Stimulated activated CD8-positive, alpha-beta memory T cell treated with anti-CD3 and anti-CD28 coated beads, Interleukin-7, amount 100 ng/mL, for 48 hours (primary cell): ENCODE results near the gene RNF145.
"Not testable (repeated sequence)": the region's sequence is repeated elsewhere in the genome, so short reads cannot be mapped to it uniquely, and the experiment has no call there.

ENCODE experiments used
- DNase-seq, 2 donors: peaks; one replicate each; pipeline ENCODE4 v3.0.0-alpha.2; 2020; ENCODE audit warnings: low read depth in 1 of 2; ENCODE audit errors: extremely low read depth in 1 of 2

Gene RNF145

DNA sequence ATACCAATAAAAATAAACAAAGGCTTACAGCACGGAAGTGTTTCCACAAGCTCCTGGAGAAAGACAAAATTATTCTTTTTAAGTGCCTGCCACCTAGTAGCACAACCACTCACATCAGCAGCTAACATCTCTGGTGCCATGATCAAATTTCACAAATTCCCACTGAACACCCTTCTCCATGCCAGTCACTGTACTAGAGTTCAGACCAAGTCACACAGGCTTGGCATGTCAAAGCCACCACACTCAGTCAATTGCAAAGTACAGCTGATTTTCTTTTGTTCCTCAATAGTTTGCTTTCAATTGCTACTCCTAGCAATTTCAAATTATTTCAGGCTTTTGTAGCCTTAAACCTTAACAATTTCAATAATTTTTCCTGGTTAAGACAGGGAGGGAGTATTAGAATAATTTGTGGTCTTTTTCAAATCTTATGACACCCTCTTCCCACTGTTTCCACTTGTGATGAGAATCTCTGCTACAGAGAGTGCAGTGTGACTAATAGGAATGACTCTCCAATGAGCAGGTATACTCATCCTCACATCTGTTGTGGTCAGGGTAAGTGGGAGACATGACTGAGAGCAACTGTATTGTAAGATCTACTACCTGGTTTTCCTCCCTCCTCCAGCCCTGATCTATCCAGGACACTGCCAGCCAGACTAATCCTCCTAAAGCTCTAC, 46.2 kb downstream of the RNF145 start:
- no peak for DNase-seq

DNA sequence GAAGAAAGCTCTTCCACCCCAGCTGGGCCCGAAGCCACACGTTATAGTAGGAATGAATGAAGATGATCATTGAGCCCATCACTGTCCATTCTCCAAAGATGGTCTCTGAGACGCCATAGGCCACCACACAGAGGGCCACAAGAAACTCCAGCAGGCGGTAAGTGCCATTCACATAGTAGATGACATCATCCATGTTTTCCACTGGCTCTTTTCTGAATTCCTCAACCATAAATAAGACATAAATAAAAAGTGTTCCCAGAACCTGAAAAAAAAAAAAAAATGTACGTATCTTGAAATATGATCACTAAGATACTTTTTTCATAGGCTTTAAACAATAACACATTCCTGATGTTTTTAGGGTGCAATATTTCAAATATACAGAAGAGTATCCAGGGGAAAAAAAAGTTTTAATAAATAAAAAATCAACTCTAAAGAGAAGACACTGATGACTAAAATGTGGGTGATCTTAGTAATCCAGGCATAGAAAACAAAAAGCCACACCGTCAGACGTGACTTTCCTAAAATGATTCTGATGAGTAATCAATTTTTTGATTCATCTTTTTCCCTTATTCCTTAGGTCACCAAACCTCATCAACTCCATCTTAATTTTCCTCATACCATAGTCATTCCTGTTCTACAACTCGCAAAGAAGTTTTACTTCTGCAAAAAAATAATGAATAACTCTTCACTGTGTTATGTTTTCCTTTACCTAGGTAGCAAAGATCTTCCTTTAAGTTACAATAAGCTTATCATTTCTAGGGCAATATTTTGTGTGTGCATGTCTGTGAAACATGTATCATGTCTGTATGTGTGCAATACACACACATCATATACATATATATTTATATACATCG, 47.8 kb downstream of the RNF145 start:
- DNase-seq: no peak

DNA sequence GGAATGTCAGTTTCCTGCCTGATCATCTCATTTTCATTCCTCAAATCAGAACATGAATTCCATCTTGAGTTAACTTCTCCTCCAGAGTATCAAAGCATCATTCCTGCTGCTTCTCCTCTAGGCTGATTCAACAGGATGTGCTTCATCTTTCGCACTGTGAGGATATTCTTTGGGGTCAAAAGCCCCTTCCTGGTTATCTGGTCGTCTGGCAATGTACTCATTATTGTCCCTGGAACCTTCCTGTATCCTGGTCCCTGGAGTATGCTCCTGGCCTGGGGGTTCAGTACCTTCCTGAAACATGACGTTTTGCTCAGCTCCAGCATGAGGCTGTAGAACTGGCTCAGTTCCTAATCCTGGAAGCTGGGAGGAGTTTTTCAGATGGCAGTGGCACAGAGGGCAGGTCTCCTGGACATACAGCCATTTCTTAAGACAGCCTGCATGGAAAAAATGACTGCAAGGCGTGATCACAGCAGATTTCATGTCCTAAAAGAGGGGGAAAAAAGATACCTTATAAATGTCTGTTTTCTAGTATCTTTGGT, 50.7 kb downstream of the RNF145 start:
- DNase-seq: not testable (repeated sequence)

DNA sequence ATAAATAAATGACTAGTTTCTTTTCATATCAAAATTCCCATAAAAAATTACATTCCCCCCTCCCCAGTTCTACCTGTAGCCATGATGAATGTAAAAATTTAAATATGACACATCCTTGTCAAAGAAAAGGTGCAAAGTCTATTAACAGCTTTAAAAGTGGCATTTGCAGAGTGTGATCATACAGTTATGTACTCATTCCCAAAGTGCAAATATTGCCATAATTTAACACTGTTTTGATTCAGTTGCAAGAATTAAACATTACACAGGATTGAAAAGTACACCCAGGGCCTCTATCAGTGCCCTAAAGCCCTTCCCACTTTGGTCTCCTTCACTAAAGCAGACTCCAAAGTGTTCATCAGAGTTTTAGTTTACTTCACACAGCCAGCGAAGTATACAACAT, 51.8 kb downstream of the RNF145 start:
- DNase-seq: no peak

DNA sequence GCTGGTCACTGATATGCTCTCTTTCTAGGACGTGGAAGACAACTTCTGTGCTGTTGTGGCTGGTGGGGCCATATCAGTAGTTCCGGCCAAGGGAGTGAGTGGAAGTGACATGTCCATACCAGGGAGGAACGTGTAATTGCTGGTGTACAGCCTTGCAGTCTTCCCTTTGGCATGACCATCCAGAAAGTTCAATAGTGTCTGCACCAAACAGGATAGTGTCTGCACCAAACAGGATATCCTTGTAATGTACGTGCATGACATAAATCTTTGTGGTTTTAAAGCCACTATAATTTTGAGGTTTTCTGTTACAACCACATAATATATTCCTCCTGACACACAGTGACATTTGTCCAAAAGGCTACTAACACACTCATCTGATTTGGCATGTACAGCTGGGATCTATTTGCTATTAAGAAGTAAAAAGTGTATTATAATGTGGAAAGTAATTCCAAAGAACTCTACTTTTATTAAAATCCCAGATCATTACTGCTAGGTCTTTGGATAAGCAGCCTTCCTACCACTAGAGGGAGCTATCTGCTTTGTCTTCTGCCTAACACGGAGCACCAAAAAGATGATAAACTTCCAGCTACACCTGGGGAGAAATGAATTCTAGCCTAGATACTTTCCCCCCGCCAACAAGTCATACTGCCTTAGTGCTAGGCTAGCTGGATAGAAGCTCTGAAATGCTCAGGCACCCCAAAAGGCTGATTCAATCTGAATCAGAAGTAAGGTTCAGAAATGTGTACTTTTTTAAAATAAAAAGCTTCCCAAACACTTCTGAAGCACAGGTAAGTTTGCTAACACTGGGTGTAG, 52.7 kb downstream of the RNF145 start:
- no peak for DNase-seq

DNA sequence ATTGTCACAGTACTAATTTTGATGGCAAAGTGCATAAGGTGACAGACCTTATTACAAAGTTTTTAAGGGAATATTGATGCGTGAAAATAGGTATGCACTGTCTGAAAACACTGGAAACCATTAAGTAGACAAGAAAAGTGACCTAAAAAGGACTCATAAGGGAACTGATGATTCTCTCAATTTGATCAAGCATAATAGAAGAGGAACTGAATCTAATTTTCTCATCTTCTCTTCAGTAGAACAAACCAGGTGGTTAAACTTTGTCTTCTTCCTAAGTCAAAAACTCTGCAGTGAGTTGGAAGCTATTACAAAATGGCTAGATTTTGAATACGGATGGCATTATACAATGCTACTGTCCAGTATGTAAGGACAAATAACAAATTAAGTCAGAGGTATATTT, 53.4 kb downstream of the RNF145 start:
- no peak for DNase-seq

DNA sequence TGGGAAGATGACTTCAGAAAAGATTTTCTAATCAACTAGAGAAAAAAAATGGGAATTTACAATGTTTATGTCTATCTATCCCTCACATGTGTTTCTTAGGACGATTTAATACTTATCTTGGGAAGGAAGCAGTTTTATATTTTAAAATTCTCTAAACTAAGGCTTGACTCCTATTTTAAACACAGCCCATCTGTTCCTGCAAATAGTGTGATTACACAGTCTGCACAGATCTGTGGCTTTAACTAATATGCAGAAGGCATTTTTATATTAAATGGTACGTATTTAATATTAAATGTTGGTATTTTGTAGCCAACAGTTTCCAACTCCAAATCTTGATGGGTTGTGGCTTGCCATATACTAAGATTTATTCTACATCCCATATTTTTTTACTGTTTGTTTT, 56.5 kb downstream of the RNF145 start:
- DNase-seq: no peak

DNA sequence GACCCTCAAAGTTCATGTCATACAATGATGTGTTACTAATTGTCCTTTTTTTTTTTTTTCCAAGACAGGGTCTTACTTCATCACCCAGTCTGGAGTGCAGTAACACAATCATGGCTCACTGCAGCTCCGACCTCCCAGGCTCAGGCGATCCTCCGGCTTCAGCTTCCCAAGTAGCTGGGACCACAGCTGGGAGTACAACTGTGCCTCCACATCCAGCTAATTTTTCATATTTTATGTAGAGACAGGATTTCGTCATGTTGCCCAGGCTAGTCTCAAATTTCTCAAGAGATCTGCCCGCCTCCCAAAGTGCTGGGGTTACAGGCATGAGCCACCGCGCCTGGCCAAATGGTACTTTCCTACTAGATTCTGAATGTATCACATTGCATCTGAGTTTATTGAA, 60.3 kb downstream of the RNF145 start:
- no peak for DNase-seq

DNA sequence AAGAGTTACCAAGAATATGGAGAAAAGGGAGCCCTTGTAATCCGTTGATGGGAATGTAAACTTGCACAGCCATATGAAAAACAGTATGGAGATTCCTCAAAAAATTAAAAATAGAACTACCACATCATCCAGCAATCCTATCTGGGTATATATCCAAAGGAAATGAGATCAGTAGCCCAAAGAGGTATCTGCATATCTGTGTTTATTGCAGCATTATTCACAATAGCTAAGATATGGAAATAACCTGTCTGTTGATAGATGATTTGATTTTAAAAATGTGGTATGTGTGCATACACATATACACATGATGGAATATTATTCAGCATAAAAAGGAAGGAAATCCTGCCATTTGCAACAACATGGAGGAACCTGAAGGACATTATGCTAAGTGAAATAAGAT, 61.4 kb downstream of the RNF145 start:
- DNase-seq: no peak

DNA sequence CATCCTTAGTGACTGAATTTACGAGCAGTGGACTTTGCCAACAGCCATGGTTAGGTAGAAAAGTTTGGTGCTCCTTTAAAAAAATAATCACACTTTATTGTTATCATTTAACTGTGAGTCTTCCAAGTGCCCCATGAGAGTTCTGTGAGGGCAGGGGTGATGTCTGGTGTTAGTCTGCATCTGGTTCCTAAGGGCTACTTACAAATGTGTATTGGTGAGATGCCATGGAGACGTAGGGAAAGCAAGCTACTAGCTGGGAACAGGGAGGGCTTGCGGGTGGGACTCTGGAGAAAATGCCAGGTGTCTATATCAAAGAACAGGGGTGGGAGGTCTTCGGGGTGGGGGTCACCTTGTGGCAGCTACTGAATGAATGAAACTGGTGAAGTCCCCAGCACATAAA, 62.5 kb downstream of the RNF145 start:
- no peak for DNase-seq

DNA sequence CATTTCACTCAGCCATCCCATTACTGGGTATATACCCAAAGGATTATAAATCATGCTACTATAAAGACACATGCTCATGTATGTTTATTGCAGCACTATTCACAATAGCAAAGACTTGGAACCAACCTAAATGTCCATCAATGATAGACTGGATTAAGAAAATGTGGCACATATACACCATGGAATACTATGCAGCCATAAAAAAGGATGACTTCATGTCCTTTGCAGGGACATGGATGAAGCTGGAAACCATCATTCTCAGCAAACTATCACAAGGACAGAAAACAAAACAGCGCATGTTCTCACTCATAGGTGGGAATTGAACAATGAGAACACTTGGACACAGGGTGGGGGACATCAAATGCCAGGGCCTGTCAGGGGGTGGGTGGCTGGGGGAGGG, 64.2 kb downstream of the RNF145 start:
- not testable (repeated sequence) for DNase-seq

DNA sequence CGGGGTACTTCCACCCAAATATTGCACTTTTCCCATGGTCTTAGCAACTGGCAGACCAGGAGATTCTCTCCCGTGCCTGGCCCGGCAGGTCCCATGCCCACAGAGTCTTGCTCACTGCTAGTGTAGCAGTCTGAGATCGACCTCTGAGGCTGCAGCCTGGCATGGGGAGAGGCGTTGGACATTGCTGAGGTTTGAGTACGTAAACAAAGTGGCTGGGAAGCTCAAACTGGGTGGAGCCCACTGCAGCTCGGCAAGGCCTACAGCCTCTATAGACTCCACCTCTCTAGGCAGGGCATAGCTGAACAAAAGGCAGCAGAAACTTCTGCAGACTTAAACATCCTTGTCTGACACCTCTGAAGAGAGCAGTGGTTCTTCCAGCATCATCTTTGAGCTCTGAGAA, 69.6 kb downstream of the RNF145 start:
- DNase-seq: no peak

DNA sequence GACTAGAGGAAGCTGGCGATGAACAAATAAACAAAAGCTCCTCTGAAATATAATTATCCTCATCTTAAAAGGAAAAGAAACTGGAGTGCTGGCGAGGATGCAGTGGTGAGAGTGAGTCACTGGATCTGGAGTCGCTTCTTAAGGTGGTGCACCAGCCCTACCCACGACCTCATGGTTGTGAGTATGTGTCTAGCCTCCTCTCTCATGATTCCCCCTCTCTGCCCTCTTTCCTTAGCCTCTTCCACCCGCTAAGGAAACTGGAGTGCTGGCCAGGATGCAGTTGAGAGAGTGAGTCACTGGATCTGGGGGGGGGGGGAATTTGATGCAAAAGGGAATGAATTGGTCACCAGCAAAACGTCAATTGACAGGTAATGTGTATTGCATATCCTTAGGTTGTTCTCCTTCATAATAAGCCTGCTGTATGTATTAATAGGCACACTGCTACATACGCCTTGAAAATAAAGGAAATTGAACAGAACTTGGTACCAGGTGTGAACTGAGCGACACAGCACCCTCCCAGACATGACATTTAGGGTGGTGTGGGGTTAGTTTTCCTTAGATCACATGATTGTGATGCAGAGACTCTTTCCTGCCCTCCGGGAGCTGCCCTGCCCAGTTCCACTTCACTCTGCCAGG, 73.3 kb downstream of the RNF145 start:
- DNase-seq: no peak

DNA sequence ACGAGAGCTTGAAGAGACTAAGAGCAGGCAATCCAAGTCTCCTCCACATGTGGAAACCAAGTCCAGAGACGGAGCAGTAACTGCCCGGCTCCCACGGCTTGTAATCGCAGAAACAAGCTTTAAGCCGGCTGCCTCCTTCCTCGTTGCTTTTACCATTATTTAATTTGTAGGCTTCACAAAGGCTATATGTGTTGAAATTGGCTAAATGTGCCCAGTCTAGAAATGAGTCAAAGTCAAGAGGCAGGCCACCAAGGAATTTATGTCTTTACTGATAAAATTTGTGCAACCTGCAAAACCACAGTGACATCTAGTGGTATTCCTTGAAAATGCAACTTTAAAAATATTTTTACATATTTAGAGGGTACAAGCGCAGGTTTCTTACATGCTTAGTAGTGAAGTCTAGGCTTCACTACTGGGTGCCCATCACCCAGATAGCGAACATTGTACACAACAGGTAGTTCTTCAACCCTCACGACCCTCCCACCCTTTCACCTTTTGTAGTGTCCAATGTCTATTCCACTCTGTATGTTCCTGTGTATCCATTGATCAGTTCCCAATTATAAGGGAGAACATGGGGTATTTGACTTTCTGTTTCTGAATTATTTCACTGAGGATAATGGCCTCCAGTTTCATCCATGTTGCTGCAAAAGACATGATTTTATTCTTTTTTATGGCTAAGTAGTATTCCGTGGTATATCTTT, 76.2 kb downstream of the RNF145 start:
- DNase-seq: no peak

DNA sequence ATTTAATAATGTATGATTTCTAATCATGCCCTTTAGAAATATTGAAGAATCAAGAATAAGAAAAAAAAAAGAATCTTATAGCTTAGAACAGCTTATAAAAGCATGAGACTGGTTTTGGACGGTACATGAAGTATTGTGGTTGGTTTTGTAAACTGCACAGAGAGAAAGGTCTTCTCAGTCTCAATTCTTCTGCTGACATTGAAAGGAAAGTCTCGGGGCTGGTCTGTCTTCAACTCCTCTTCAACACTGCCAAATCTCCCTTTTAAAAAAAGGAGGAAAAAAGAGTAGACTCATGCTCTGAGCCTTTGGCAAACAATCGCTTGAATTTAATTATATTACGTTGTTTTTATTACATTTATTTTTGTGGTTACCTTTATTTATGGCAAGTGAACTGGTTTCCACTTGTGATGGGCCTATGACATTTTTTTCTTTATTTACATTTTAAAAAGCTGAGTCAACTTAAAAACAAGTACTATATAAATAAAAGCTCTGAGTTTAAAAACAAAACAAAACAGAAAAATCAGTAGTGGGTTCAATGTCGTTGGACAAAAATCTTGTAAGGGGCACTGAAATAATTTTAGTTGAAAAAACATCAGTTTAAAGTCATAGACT, 76.8 kb downstream of the RNF145 start:
- no peak for DNase-seq

DNA sequence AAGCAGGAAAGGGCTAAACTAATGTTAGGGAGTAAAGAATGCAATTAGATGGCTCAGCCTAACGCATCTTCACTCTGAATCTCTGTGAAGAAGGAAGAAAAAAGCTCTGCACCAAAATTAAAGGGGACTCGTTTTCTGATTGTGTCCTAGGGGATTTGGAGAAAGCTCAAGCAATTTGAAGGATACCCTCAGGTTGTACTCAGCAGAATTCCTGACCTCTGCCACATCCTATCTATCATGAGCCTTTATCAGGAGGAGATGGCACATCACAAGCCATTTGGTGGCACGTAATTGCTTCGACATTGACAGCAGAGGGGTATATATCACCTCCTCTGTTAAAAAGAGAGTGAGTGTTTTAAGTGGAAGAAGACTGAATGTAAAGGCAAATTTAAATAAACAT, 77.4 kb downstream of the RNF145 start:
- DNase-seq: no peak

DNA sequence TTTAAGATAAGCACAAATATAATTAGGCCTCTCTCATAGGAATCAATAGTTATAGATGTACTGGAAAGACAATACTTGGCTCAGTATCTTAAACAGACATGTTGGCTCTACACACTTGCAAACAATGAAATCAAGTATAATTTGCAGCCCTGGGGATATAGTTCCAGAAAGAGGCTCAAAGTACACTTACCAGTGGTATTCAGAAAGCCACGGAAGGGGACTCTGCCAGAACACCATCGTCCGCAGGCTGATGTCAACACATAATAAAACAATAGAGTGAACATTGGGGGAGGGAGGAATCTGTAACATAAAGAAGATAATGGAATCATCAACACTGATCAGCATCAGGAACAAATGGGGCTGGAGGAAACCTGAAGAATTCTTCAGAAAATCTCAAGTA, 78.5 kb downstream of the RNF145 start:
- DNase-seq: no peak

DNA sequence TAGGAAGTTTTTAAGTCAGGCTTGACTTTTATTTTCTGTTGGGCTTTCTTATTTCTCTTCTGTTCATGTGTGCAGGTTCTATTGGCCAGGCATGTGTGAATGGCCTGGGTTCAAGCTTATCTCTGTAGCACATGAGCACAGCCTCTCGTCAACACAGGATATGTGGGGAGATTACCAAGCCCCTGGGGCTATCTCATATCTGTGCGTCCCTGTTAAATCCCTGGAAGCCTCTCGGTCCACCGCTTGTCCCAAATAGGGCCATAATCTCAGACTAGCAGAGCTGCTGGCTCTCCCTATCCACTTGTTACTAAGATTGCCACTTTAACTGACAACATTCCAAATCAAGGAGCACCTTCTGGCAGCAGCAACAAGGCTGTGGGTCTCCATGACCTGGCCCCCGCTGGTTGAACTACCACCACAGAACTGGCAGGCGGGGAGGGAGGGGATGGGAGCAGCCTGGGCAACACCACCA, 81.2 kb downstream of the RNF145 start:
- DNase-seq: no peak

DNA sequence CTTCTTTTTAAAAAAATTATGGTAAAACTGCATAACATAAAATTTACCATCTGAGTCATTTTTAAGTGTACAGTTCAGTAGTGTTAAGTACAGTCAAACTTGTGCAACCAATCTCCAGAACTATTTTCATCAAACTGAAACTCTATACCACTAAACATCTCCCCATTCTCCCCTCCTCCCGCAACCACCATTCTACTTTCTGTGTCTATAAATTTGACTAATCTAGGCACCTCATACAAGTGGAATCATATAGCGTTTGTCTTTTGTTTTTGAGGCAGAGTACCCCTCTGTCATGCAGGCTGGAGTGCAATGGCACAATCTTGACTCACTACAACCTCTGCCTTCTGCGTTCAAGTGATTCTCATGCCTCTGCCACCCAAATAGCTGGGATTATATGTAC, 85.7 kb downstream of the RNF145 start:
- no peak for DNase-seq

DNA sequence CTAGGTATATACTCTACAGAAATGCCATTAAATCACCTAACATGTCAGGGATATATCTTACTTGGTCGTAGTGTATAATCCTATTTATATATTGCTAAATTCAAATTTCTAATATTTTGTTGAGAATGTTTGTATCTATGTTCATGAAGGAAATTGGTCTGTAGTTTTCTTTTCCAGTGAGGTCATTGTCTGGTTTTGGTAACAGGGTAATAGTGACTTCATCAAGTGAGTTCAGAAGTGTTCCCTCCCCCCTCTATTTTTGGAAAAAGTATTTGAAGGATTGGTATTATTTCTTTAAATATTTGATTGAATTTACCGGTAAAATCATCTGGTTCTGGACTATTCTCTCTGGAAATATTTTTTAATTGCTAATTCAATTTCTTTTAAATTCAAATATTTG, 86.2 kb downstream of the RNF145 start:
- DNase-seq: no peak
